Suppressor macrophage (primary cell): Measurements from ENCODE around the gene PEX5L.
A peak's percentile ranks its signal among the peaks of the same experiment; 100 is the strongest.
"Not testable (repeated sequence)": the region's sequence is repeated elsewhere in the genome, so short reads cannot be mapped to it uniquely, and the experiment has no call there.

Source experiments
- DNase-seq, 4 experiments: peaks; one replicate each; pipeline ENCODE4 v3.0.0-alpha.2; 2020 to 2022

Gene PEX5L

GRCh38 chr3:179828738-179829137, 208.0 kb downstream of the PEX5L start:
- no peak for DNase-seq

- DNase-seq, result no peak
Measured at GRCh38 chr3:179826247-179826637, 210.5 kb downstream of the PEX5L start.

GRCh38 chr3:179825527-179826246, 211.1 kb downstream of the PEX5L start:
- DNase-seq, result no peak

- no peak for DNase-seq
Measured at GRCh38 chr3:179822296-179822695, 214.4 kb downstream of the PEX5L start.

GRCh38 chr3:179819379-179819778, 217.4 kb downstream of the PEX5L start:
- DNase-seq, result peak; percentile 3 to 37 (median 26)

- DNase-seq, result no peak
Measured at GRCh38 chr3:179812096-179812382, 224.7 kb downstream of the PEX5L start.

- peak; percentile 71 to 84 (median 78) for DNase-seq
Measured at GRCh38 chr3:179811321-179812095, 225.2 kb downstream of the PEX5L start.

GRCh38 chr3:179809639-179810038, 227.1 kb downstream of the PEX5L start:
- no peak for DNase-seq

GRCh38 chr3:179807588-179807987, 229.1 kb downstream of the PEX5L start:
- DNase-seq, result no peak

GRCh38 chr3:179806177-179806576, 230.6 kb downstream of the PEX5L start:
- DNase-seq, result no peak

- peak in 3 of 4 experiments; percentile 9 to 21 (median 16) for DNase-seq
Measured at GRCh38 chr3:179801856-179802255, 234.9 kb downstream of the PEX5L start.

GRCh38 chr3:179801263-179801662, 235.5 kb downstream of the PEX5L start:
- peak; percentile 73 to 94 (median 83) for DNase-seq

- DNase-seq, result no peak
Measured at GRCh38 chr3:179797192-179797591, 239.5 kb downstream of the PEX5L start.

GRCh38 chr3:179796421-179796820, 240.3 kb downstream of the PEX5L start:
- no peak for DNase-seq

- no peak for DNase-seq
Measured at GRCh38 chr3:179794355-179794754, 242.4 kb downstream of the PEX5L start.

GRCh38 chr3:179791793-179792192, 244.9 kb downstream of the PEX5L start:
- no peak for DNase-seq

- DNase-seq, result no peak
Measured at GRCh38 chr3:179788996-179789395, 247.7 kb downstream of the PEX5L start.

- DNase-seq, result not testable (repeated sequence)
Measured at GRCh38 chr3:179782841-179783240, 253.9 kb downstream of the PEX5L start.

GRCh38 chr3:179775416-179776122, 261.2 kb downstream of the PEX5L start:
- no peak for DNase-seq

GRCh38 chr3:179772297-179772696, 264.4 kb downstream of the PEX5L start:
- DNase-seq, result no peak

GRCh38 chr3:179771797-179772196, 264.9 kb downstream of the PEX5L start:
- no peak for DNase-seq

GRCh38 chr3:179769411-179770247, 267.1 kb downstream of the PEX5L start:
- no peak for DNase-seq

- DNase-seq, result peak; percentile 34 to 58 (median 48)
Measured at GRCh38 chr3:179768080-179768479, 268.7 kb downstream of the PEX5L start.
